AG09319 (cell line): ENCODE results near the gene MTPN.

Experiments used
- DNase-seq: peaks from one replicate; pipeline ENCODE4 v3.0.0-alpha.2; 2010; ENCODE audit warnings: low read depth; ENCODE audit errors: extremely low read depth
- TF ChIP-seq, protein P1 (sequence below): IDR thresholded peaks from 2 replicates; pipeline ENCODE4 v1.5.1; 2011; ENCODE audit warnings: low read depth, mild to moderate bottlenecking, inconsistent platforms, low read length, moderate library complexity

Gene MTPN

DNA sequence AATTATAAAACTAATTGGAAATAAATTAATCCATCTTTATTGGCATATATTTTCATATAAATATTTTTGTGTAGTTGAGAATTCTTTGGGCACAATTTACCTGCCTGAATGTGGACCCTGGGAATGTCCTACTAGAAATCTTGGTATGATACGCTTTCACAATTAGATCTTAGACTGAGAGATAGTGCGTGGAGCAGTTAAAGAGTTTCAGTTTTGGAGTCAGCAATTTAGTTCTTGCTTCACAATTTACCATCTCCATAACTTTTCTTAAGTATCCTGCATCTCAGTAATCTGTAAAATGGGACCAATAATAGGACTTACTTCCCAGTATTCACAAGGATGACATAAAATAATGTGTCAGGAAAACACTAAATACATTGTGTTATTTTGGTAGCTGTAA lies 2.0 kb downstream of the MTPN start:
- no peak for DNase-seq
- TF ChIP-seq, protein P1, sequence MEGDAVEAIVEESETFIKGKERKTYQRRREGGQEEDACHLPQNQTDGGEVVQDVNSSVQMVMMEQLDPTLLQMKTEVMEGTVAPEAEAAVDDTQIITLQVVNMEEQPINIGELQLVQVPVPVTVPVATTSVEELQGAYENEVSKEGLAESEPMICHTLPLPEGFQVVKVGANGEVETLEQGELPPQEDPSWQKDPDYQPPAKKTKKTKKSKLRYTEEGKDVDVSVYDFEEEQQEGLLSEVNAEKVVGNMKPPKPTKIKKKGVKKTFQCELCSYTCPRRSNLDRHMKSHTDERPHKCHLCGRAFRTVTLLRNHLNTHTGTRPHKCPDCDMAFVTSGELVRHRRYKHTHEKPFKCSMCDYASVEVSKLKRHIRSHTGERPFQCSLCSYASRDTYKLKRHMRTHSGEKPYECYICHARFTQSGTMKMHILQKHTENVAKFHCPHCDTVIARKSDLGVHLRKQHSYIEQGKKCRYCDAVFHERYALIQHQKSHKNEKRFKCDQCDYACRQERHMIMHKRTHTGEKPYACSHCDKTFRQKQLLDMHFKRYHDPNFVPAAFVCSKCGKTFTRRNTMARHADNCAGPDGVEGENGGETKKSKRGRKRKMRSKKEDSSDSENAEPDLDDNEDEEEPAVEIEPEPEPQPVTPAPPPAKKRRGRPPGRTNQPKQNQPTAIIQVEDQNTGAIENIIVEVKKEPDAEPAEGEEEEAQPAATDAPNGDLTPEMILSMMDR = no peak

DNA sequence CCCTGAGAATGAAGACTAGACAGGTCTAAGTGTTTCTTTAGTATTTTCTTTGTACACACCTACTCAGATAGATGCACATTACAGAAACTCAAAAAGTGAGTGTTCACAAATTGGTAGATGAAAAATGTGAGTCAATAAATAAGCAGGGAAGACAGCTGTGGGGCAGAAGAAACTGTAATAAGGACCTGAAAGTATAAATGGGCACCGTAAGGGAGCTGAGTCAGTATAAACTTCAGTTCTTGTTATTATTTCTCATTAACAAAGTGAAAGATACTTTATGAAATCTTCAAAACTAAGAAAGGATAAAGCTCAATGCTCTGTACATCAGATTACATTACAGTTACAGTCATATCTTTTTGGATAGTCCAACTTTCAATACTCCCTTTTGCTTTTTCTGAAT lies 2.5 kb downstream of the MTPN start:
- TF ChIP-seq, protein P1 = no peak
- DNase-seq = no peak

DNA sequence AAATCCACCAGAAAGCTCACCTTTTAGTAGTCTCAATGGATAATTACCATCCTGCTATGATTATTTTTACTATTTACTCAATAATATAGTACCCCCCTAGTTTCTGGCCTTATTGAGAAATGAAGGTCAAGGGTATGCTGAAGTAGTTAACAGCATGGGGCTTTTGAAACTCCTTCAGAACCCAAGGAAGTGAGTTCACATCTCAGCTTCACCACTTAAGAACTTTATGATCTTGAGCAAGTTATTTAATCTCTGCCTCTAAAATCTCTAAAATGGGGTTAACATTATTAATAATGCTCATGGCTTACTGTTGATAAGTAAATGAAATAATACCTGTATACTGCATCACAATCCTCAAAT lies 5.8 kb downstream of the MTPN start:
- TF ChIP-seq, protein P1 = no peak
- DNase-seq = no peak

DNA sequence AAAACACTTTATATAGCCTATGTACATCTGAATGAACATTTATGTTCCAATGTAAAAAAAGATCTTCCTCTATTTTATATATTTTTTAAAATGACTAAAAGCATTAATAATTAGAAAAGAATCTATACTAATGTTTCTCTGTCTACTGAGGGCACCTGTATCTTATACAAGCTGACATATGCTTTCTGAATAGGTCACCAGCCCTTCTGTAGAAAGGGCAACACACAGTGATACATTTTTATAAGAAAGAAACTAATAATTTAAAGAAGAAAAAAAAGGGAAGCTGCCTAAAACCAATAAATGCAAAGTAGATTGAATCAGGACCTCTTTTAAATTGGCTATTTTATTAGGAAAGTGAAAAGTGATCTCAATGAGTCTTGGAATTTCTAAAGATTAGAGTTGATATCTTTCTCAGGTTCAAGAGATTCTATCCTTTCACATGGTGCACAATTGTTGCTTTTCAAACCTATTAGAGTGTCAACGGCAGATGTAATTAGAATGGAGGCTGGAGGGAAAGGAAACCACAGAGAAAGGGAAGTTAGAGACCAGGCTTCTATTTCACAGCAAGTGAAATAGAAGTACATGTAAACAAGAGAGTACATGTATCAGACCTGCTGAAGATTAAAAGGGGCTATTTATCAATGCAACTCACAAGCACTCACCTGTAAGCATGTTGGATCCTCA lies 6.3 kb downstream of the MTPN start:
- TF ChIP-seq, protein P1 = no peak
- no peak for DNase-seq

DNA sequence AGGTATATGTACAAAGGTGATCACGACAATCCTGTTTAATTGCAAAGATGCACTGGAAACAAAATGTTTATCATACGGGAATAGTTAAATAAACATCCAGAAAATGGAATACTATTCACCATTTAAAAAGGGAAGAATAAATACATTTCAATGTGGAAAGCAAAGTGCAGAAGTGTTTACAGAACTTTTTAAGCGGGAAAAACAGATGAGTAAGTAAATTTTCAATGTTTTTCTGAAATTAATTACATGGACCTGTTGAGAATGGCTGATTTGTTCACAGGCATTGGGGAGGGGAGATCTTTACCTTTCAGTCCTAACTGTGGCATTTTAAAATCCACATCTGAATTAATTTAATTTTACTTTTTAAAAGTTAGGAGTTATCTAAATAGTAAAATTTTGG lies 7.1 kb downstream of the MTPN start:
- TF ChIP-seq, protein P1 = no peak
- no peak for DNase-seq

DNA sequence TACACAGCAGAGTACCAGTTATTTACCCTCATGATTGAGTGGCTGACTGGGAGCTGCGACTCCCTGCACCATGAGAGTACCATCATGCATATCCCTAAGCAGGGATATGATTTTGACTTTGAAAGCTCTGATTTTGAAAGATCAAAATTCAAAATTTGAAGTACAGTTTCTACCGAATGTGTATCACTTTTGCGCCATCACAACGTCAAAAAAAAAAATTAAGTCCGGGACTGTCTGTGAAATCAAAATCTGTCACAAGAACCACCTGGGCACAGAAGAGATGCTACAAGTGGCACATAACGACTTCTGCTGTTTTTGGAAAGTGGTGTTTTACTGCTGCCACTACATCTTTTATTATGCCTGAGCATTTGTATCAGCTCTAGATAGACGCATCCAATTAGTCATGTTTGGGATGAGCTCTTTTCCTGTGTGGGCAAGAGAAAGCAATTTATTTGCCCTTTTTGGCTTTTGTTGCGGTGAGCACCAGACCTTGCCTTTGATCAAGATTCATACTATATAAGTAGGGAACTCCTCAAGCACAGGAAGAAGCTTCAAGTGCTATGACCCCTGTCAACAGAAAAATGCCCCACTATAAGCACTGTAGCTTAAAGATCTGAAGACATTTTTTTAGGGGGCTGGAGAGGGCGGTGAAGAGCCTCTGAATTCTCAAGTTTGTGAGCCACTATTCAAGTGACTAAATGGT lies 10.7 kb downstream of the MTPN start:
- TF ChIP-seq, protein P1 = no peak
- DNase-seq = no peak

DNA sequence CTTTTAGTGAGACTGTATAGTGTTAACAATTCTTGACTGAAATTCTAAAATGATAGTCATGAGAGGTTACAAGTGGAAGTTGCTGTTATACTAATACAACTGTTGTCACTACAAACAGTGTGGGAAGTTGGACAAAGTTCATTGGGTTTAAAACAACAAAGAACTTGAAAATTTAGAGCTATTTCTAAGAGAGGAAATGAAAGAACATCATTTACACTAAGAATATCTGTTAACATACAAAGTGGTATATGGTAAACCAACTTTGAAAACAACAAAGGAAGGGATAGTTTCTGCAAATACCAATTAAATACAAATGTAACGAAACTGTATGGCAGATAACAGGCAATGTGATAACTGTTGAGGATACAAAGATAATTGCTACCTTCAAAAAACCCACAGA lies 11.6 kb downstream of the MTPN start:
- DNase-seq = no peak
- TF ChIP-seq, protein P1 = no peak
